GM21360 (cell line): ENCODE measurements around the gene LAMB2.

ENCODE experiments used
- ATAC-seq: cut with Tn5 transposase; IDR thresholded peaks from one replicate; pipeline ENCODE4 v1.9.1; 2021; ENCODE audit warnings: mild to moderate bottlenecking, moderate library complexity; ENCODE audit not compliant: unreplicated experiment

LAMB2 gene

DNA sequence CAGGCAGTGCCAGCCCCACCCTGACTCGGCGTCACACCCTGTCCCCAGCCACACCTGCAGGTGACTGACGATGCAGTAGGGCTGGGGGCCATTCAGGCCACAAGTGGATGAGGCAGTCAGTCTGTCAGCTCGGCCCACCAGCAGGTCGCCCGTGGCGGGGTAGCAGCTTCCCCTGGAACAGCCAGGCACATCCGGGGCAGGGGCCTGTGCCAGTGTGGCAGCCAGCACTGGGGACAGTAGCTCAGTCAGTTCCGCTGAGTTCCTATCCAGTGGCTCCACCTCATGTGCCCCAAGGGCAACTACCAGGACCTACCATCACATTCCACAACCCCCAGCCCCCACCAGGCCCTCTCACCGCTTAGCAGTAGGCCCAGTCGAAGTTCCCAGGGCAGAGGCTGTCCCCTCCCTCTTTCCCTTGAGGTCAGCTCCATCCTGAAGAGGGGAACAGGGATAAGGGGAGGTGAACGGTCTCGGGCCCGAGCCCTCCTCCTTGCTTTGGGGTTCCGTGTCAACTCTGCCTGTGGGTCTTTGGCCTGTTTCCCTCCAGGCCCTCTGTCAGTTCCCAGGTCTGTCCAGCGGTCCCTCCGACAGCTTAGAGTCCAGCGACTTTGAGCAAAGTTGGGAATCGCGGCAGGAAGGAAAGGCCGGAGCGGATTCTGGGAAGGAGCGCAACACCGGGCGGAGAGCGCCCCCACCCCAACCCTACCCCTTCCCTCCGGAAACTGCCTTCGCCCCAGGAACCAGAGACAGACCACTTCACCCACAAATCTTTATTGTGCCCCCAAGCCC lies at the start of gene LAMB2:
TSS of gene LAMB2 (minus strand) at position 614 of the 789 bp plus-strand sequence. CDS start at position 431, 183 bp downstream.
- ATAC-seq, result no peak

DNA sequence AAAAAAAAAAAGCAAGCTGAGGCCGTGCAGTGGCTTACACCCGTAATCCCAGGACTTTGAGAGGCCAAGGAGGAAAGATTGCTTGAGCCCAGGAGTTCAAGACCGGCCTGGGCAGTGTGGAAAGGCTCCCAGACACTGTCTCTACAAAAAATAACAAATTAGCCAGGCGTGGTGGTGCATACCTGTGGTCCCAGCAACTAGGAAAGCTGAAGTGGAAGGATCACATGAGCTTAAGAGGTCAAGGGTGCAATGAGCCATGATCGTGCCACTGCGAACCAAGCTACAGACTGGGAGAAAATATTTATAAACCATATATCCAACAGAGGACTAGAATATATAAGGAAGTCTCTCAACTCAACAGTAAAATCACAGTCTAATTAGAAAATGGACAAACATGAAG lies 48.5 kb upstream of the LAMB2 start:
- ATAC-seq, result no peak

DNA sequence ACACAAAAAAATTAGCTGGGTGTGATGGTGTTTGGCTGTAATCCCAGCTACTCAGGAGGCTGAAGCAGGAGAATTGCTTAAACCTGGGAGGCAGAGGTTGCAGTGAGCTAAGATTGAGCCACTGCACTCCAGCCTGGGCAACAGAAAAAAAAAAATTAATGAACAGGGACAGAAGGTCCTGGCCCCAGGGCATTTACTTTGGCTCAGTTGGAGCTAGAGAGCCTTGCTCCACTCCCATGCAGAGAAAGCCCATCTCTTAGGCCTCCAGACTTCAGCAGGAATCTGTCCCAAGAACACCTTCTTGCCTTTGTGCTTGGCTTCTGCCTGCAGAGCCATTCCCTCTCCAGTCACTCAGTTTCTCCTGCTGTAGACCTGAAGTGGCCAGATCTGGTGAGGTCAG lies 47.3 kb upstream of the LAMB2 start:
- ATAC-seq, result no peak

DNA sequence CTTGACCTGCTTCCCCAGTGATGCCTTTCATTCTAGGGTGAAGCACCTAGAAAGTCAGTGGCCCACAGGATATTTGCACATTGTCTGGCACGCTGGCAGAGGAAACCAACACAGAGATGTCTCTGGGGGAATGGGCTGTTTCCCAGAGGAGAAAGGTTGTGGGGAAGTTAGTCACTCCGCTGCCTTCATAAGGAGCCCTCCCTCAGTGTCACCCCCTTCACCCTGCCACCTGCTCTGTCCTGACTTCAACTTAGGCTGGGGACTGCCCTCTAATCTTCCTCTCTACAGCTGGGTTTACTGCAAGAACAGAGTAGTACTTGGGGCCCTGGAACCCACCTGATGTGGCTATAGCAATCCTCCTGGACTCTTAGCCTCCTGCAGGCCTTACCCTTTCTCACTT lies 44.2 kb upstream of the LAMB2 start:
- ATAC-seq, result no peak

DNA sequence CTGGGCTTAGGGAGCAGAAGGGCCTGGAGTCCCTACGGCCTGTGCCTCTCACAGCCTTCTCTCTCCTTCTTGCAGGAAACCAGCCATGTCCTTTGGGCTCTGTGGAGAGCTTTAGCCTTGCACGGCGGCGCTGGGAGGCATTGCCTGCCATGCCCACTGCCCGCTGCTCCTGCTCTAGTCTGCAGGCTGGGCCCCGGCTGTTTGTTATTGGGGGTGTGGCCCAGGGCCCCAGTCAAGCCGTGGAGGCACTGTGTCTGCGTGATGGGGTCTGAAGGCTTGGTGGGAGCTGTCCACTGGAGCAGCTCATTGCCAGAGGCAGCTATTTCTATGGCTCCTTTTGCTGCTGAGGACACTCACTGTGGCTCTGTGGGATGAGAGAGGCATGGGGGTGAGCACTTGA lies 42.7 kb upstream of the LAMB2 start:
- ATAC-seq, result no peak

DNA sequence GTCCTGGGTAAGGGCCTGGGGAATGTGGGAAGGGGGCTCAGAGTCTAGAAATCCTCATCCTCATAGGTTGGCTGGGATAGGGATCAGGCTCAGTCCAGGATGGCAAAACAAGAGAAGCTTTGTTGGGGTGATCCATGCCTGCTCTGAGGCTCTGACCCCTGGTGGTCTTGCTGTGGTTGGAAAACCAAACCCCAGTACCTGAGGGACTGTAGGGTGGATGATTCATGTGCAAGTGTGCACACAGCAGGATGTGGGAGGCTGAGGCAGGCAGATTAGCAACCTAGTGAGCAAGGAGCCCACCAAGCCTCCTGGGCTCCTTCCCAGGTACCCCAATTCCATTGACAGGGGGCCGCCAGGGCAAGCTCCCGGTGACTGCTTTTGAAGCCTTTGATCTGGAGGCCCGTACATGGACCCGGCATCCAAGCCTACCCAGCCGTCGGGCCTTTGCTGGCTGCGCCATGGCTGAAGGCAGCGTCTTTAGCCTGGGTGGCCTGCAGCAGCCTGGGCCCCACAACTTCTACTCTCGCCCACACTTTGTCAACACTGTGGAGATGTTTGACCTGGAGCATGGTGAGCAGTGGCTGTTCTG lies 41.6 kb upstream of the LAMB2 start:
- ATAC-seq, result no peak

DNA sequence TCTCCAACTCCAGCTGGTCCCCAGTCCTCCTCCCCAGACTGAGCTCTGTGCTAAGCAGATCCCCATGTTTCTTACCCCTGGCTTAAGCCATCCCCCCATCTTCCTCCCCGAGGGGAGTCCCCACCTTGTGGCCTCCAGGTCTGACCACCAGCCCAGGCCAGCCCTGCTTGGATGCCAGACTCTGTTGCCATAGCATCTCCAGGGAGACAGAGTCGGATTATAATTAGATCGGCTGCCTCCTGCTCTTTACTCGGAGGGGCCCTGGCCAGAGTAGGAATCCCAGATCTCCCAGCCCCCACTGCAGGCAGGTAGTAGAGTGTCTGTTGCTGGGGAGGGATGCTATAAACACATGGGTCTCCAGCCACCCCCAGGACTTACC lies 40.9 kb upstream of the LAMB2 start:
- no peak for ATAC-seq

DNA sequence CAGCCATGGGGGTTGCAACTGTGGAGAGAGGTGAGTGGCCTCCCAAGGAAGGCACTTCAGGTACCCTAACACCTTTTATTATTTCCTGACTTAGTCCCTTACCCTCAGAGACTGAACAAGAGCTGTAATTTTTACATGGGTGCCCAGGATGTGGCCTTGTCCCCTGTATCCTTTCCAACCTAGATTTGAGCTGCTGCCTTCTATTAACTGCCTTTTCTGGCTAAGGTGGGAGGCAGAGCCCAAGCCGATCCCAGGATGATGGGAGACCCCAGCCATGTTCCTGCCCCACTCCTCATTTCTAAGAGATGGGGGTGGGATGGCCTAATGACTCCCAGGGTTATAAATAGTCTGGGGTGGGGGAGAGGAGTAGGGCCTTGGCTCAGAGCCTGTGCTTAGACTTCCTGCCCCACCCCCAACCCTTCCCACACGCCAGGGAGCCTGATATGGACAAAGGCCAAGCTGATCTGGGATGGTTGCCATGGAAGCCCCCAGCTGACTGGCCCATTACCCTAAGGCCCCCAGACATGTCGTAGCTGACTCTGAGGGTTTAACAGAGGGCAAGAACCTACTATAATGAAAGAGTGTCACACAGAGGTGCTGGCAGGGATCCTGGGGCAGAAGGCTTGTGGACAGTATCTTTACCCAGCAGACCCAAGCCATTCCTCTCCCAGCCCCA lies 40.4 kb upstream of the LAMB2 start:
- ATAC-seq, result no peak

DNA sequence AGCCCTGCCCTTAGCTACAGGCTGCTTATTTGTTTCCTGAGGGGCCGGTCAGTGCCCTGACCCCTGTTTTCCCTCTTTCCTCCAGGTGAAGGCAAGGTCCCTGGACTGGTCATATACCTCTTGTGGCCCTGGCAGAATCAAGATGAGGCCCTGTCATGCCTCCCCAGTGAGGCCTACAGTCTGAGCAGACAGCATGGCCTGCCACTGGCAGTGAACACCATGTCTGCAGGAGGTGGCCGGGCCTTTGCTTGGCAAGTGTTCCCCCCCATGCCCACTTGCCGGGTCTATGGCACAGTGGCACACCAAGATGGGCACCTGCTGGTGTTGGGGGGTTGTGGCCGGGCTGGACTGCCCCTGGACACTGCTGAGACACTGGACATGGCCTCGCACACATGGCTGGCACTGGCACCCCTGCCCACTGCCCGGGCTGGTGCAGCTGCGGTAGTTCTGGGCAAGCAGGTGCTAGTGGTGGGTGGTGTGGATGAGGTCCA lies 39.7 kb upstream of the LAMB2 start:
- ATAC-seq, result no peak

DNA sequence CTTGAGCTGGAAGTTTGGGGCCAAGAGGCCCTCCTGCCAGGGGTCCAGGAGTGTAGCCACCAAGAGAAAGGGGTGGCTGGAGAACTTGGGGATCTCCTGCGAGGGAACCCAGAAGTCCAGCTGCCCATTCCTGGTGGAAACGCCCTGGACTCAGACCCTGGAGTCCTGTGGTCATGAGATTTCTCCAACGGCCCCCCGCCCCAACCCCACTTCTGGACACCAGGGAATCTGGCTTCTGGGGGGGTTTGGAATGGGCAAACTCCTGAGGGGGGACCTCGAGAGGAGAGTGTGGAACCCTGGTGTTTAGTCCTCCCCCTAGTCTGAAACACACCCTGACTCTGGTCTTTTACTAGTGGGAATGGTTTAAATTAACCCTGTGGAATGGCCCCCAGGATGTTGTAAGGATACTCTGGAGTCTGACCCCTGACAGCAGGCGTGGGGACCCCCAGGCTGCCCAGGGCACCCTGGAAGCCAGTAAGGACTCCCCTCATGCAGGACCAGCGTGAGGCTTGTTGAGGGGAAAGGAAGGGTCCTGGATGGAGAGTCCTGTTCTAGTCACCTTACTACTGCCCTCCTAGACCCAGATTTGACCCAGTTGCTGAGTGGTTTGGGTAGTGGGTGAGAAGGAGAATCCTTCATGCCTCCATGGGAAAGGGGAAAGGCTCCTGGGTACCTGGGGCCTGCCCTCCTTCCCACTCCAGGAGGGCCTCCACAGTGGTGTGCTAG lies 39.1 kb upstream of the LAMB2 start:
- ATAC-seq, result no peak

DNA sequence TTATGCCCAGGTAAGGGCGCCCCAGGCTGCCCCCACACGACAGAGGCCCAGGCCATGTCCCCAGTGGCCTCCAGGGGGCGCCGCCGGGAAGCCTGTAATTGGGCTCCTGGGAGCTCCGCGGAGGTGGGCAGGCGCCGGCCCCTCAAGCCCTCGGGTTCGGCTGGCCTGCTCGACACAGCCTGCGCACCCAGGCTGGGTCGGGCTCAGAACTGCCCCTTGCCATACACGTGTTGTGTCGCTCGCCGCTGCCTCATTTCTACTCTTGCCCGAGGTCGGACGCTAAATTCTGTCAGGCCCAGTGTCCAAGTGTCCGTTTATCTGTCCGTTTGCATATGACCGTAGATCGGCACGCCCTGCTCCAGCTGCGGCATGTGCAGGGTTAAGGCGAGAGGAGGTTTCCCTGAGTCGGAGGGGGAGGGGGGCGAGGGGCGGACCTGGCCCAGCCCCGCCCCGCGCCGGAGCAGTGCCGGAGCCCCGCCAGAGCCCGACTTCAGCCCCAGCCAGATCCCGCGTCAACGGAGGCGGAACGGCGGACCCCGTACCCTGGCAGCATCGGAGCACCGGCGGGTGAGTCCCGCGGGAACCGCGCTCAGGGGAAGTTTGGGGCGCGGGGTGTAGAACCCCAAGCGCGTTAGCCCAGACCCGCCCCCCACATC lies 38.4 kb upstream of the LAMB2 start, which contains the start of gene KLHDC8B:
TSS of gene KLHDC8B (plus strand) at position 480 of the 656 bp plus-strand sequence. CDS start 1,172 bp downstream, outside the sequence.
- ATAC-seq, result no peak

DNA sequence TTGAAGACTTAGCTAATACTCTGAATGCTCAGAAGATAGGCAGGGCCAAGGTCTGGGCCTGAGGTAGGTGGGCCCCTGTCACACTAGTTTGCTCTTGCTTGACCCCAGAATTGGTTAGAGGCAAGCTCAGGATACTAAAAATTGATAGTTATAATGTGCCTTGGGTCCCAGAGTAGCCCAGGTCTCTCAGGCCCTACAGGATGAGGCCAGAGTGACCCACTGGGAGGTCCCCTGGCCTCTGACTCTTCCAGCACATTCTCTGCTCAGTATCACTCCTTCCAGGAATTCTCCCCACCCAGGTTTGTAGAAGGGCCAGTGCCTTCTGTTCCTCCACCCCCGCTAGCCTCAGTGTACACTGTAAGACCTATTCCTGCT lies 37.9 kb upstream of the LAMB2 start:
- no peak for ATAC-seq

DNA sequence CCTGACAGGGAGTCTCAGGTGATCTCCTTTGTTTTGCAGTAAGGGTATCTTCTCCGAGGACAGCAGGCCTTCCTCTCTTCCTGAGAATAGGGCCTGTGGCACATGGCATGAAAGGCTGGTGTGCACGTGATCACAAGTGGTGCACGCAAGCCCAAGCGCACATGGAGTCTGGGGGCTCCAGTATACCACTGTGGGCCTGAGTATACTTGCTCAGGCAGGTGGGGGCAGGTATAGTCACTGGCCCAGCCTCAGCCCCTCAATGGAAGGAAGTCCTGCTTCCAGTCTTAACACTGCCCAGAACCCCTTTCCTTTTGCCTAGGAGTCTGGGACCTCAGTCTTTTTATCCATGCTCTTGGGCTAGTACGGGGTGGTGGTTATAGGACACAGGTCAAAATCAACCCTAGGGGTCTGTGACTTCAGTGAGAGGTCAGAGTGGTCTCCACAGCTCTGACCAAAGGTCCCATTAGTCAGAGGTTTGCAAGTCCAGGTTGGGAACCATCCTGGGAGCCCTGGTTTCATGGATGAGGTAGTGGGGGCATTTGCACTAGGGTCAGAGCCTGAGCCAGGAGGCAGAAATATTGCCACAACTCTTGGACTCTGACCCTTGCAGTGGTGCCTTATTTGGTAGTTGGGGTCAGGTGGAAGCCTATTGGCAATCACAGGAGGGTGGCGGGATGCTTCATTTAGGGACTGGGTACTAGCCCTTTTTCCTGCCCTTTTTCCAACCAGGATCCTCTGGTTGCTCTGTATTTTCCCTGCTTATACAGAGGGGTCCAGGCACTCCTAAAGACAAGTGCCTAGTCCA lies 34.1 kb upstream of the LAMB2 start:
- no peak for ATAC-seq

DNA sequence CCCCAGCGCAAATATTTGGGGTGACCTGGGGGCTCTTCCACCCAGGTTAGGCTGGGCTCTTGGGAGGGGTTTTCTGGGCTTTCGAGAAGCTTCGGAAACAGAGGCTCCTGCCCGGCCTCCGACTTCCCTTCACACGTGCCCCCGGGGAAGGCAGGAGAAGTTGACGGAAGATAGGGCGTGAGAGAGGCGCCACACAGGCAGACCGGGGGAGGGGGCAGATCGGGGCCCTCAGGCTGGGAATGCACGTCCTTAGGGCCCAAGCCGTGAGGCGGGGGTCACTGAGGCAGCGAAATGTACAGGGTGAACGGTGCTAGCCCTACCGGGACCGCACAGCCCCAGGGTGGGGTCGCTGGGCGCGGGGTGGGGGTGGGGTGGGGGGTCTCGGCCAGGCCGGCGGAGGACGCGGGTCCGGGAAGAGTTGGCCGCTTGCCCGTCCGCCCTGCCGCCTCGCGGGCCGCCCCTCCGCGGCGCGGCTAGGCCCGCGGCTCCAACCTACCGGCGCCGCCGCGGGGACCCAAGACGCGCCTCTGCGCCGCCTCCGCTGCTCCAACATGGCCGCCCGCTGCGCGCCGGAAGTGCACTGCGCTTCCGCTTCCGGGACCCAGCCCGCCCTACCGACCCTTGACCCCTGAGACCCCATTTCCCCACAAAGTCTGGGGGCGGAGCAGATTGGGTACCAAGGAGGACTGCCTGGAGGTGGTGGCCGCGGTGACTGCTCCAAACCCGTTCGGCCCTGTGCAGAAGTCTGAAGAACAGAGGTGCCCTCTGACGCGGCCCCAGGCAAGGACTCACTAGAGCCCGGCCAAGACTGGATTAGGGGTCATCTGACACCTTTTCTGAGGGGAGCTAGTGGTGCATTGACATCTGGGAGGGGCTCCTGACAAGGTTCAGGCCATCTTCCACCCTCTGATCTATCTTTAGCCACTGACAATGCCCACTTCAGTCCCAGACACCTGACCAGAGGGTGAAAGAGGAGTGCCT lies 33.2 kb upstream of the LAMB2 start, which contains the start of gene CCDC71:
TSS of gene CCDC71 (minus strand) at position 561 of the 981 bp plus-strand sequence. CDS start 2,123 bp downstream, outside the sequence.
- ATAC-seq, result peak; percentile 72

DNA sequence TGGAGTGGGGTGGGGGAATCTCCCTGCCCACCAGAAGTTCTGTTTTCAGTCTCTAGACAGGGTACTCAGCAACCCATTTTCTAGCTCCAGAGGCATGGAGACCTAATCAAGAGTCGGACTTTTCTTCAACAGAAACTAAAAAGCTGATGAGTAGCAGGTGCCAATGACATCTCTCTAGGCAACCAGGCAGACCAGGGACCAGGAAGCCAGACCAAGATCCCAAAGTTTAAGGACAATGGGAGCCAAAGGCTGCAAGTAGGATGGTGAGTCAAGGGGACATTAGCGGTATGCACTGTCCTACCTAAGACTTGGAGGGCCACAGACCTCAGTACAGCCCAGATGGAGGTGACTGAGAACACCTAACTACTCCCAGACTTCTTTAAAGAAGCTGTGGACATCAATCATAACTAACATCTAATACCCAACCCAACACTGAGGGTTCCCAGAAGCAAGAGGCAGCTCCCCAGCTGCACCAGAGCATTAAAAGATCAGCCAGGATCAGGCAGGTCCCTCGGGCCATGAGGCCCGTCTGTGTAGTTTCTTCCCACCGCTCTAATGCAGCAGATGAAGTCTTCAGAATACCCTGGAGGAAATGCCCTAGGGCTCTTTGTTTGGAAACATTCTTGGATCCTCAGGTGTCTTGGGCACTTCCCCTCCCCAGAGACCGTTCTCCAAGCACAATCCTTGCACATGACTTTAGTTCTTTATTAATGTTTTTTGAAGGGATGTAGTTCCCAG lies 32.3 kb upstream of the LAMB2 start:
- ATAC-seq, result no peak

DNA sequence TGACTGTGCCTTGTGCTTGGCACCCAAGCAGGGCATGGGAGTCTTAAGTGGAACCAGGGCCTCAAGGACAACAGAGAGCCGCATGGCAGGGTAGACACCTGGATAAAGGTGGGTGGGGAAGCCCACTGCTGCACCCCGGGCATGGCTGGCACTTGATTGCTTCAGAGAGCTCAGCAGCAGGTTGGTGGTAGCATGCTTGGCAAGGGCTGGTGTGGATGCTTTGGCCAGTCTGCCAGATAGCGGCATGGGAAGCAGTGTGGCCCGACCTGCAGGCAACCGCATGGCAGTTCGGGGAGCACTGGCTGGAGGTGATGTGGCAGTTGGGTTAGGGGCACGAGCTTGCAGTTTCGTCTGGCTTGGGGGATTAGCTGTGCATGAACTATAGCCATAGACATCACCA lies 30.8 kb upstream of the LAMB2 start:
- ATAC-seq, result no peak

DNA sequence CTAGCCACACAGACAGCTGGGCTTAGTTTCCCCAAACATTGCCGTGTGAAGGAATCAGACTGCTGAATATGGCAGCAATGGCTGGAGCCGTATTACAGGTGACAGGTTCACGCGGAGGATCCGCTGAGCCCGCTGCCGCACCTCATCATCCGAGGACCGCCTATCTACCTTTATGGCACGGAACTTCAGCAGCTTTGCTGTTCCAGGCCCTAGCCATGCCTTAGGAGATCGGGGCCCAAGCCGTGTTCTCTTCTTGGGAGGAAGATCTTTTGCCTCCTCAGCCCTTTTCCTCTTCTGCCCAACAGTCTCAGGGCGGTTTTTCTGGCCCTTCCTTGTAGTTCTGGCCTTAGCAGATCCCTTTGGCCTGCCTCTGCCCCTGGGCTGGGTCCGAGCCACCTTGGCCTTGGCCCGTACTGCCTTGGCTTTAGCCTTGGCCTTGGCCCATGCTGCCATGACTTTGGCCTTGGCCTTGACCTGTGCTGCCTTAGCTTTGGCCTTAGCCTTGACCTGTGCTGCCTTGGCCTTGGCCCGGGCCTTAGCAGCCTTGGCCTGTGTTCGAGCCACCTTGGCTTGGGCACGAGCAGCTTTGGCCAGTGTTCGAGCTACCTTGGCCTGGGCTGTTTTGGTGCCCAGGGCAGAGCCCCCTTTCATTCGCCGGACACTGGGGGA lies 30.0 kb upstream of the LAMB2 start:
- no peak for ATAC-seq
